GM21390 (cell line): ENCODE measurements around the gene ANKRD13D.

Experiments used
- ATAC-seq: cut with Tn5 transposase; IDR thresholded peaks from one replicate; pipeline ENCODE4 v1.9.1; 2021; ENCODE audit not compliant: unreplicated experiment

Gene ANKRD13D

GRCh38 chr11:67302571-67303131 lies 13.5 kb downstream of the ANKRD13D start:
- no peak for ATAC-seq

- no peak for ATAC-seq
These were observed 14.2 kb downstream of the ANKRD13D start, which contains the start of gene SSH3 for GRCh38 chr11:67303132-67303834. SSH3 (plus strand) TSS chr11:67303530; CDS start chr11:67303626, 96 bp downstream.

GRCh38 chr11:67303835-67304411 lies 14.8 kb downstream of the ANKRD13D start:
- ATAC-seq: no peak

- ATAC-seq: no peak
These were observed 15.5 kb downstream of the ANKRD13D start for GRCh38 chr11:67304511-67305113.

GRCh38 chr11:67306769-67307544 lies 17.9 kb downstream of the ANKRD13D start:
- no peak for ATAC-seq

- no peak for ATAC-seq
These were observed 18.5 kb downstream of the ANKRD13D start for GRCh38 chr11:67307545-67308001.

GRCh38 chr11:67308031-67308866 lies 19.1 kb downstream of the ANKRD13D start:
- ATAC-seq: no peak

- no peak for ATAC-seq
These were observed 20.1 kb downstream of the ANKRD13D start for GRCh38 chr11:67309166-67309565.

GRCh38 chr11:67309661-67310061 lies 20.6 kb downstream of the ANKRD13D start:
- no peak for ATAC-seq

- ATAC-seq: no peak
These were observed 21.3 kb downstream of the ANKRD13D start for GRCh38 chr11:67310246-67311050.

- no peak for ATAC-seq
These were observed 22.0 kb downstream of the ANKRD13D start for GRCh38 chr11:67311051-67311555.

GRCh38 chr11:67311556-67312082 lies 22.5 kb downstream of the ANKRD13D start:
- no peak for ATAC-seq

- no peak for ATAC-seq
These were observed 23.3 kb downstream of the ANKRD13D start for GRCh38 chr11:67312187-67313021.

- ATAC-seq: no peak
These were observed 24.2 kb downstream of the ANKRD13D start for GRCh38 chr11:67313125-67313890.

- ATAC-seq: no peak
These were observed 25.1 kb downstream of the ANKRD13D start for GRCh38 chr11:67314218-67314617.

- ATAC-seq: no peak
These were observed 26.3 kb downstream of the ANKRD13D start for GRCh38 chr11:67315325-67315909.

GRCh38 chr11:67316882-67317204 lies 27.7 kb downstream of the ANKRD13D start:
- ATAC-seq: no peak
